G401 (cell line): ENCODE results near the gene AKNAD1. TPM values are rescaled to one million over a fixed set of nuclear protein-coding genes. Genes with fewer than 3 reads are reported as not detected.
"Not testable (repeated sequence)": the region's sequence is repeated elsewhere in the genome, so short reads cannot be mapped to it uniquely, and the experiment has no call there.

Experiments used
- DNase-seq: peaks from one replicate; pipeline ENCODE4 v3.0.0-alpha.2; 2015; ENCODE audit warnings: low spot score
- in situ Hi-C: cut with HindIII; loops from 2 replicates; pipeline ENCODE4 v1.10.0; 2016; ENCODE audit warnings: low sequenced_read_pairs, mixed read lengths
- total RNA-seq: library from RNA; depleted of rRNA; stranded (reverse); fragments of >200 nt; shearing (Covaris generic); gene quantifications from 2 replicates; pipeline ENCODE4 v1.2.3, GENCODE V29; 2014; rRNA removed

AKNAD1 gene
- total RNA-seq, 1 experiment from 2014 or later, result not detected

DNA sequence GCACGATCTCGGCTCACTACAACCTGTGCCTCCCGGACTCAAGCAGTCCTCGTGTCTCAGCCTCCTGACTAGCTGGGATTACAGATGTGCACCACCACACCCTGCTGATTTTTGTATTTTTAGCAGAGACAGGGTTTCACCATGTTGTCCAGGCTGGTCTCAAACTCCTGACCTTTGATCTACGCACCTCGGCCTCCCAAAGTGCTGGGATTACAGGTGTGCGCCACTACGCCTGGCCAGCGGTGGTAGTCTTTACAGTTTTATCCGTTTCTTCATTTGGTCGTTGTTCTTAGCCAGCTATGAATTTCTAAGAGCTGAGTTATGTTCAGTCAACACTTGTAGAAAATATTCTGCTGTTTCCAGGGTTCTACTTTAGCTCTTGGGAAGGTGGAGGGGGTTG lies 53.3 kb downstream of the AKNAD1 start:
- DNase-seq, result no peak
- in situ Hi-C loops, result no loop called here

DNA sequence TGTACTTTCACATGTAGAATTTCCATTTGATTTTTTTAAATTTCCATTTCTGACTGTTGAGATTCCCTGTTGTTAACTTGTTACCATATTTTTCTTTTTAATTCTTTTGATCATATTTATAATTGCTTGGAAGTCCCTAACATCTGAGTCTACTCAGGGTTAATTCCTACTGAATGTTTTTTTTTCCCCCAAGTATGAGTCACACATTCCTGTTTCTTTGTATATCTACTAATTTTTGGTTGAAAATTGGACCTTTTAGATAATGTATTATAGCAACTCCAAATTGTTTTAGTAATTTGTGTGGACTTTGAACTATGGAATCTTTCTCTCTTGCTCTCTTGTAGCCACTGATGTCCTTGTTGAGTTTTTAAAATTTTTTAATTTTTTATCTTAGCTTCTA lies 55.8 kb downstream of the AKNAD1 start:
- in situ Hi-C loops, result no loop called here
- DNase-seq, result no peak

DNA sequence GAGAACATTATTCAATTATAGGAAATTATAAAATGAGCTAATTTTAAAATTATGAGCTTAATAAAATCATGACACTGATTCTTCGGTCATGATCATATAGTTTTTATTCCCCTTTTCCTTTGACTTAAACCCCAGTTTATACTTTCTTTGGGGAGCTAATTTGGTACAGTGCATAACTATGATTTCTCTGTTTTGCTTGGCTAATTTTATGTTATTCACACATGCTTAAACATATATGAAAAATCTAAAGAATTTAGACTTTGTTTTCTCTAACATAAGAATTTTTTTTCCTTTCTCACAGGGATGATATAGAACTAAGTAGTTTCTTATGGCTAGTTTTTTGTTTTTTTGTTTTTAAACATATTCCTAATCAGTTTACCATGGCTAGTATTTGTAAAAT lies 57.9 kb downstream of the AKNAD1 start:
- in situ Hi-C loops, result no loop called here
- no peak for DNase-seq

DNA sequence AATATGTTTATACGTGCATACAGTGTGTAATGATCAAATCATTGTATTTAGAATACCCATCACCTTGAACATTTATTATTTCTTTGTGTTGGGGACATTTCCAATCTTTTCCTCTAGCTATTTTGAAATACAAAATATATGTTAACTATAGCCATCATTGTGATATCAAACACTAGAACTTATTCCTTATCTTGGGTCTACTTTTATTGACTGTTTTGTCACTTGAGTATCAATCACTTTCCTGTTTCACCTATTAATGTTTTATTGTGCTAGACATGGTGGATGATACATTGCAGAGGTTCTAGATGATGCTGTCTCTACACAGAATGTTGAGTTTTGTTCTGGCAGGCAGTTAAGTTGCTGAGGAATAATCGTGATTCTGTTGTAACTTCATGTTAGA lies 64.5 kb downstream of the AKNAD1 start:
- DNase-seq, result no peak
- in situ Hi-C loops, result no loop called here

DNA sequence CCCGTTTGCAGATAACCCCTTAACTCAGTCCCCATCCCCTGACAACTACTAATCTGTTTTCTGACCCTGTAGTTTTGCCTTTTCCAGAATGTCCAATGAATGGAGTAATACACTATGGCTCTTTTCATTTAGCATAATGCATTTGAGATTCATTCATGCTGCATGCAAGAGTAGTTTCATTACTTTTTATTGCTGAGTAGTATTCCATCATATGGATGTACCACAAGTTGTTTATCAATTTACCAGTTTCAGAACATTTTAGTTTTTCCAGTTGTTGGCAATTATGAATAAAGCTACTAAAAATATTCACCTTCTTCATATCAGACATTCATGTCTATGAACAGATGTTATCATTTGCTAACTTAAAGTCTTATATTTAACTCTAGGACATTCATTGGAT lies 65.1 kb downstream of the AKNAD1 start:
- no peak for DNase-seq
- in situ Hi-C loops, result no loop called here

DNA sequence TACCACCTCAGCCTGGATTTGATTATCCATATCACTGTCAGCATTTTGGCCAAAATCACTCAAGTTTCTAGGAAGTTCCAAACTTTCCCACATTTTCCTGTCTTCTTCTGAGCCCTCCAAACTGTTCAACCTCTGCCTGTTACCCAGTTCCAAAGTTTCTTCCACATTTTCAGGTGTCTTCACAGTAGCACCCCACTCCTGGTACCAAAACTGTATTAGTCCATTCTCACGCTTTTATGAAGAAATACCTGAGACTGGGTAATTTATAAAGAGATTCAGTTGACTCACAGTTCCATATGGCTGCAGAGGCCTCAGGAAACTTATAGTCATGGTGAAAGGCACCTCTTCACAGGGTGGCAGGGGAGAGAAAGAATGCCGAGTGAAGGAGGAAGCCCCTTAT lies 71.0 kb downstream of the AKNAD1 start:
- in situ Hi-C loops, result no loop called here
- DNase-seq, result no peak

DNA sequence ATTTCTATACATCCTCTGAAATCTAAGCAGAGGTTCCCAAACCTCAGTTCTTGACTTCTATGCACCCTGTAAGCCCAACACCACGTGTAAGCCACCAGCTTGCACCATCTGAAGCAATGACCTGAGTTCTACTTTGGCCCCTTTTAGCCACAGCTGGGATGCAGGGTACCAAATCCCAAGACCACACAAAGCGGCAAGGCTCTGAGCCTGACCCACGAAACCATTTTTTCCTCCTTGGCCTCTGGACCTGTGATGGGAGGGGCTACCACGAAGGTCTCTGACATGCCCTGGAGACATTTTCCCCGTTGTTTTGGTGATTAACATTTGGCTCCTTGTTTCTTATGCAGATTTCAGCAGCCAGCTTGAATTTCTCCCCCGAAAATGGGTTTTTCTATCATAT lies 71.6 kb downstream of the AKNAD1 start:
- in situ Hi-C loops, result no loop called here

DNA sequence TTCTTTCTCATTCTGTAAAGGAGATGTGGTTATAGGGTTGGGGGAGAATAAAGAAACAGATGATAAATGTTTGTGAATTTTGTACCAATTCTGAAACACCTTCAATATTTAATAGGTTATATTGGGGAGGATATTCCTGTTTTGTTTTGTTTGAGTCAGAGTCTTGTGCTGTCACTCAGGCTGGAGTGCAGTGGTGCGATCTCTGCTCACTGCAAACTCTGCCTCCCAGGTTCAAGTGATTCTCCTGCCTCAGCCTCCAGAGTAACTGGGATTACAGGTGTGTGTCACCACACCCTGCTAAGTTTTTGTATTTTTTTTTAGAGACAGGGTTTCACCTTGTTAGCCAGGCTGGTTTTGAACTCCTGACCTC lies 75.3 kb downstream of the AKNAD1 start:
- DNase-seq, in situ Hi-C loops: not testable (repeated sequence)

More for the DNA sequence above, 71.6 kb downstream of the AKNAD1 start:
- DNase-seq, result no peak

DNA sequence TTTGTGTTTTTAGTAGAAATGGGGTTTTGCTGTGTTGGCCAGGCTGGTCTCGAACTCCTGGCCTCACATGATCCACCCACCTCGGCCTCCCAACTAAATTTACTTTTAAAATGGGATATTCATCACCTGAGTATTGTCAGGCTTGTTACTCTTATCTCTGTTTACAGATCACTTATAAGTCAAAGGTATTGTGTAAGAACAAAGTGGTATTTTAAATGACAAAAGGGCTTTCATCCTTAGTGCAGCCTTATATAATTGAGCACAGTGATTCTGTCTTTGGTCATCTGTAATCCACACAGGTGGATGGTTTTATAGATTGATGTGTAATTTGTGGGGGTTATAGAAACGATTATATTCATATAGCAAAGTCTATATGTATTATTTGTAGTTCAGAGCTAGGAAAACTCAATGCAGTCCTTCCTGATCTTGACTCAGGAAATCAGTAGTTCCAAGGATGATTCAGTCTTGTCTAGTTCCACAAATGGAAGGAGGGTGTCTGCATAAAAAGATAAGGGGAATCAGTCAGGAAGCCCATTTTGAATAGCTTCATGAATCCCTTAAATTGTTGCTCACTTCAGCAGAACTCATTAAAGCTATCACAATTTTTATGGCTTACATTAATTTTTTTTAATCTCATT lies 75.8 kb downstream of the AKNAD1 start:
- DNase-seq, result no peak
- in situ Hi-C loops, result no loop called here

DNA sequence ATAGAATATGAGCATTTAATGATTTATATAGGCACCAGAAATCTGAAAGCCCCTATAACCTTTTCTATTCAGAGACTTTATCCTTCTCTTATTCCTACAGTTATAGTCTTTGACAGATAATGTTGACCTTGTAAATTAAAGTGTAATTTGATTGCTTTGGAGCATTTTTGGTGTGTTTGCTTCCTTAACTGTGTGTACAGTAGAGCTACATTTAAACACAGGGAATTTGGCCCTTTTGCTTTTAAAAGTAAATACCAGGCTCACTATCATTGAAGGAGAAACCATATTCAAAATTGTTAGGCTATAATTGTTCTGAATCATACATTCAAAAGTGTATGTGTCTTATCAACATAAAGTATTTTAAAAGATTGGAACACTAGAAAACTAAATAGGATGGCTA lies 77.4 kb downstream of the AKNAD1 start:
- in situ Hi-C loops, result no loop called here
- DNase-seq, result no peak

DNA sequence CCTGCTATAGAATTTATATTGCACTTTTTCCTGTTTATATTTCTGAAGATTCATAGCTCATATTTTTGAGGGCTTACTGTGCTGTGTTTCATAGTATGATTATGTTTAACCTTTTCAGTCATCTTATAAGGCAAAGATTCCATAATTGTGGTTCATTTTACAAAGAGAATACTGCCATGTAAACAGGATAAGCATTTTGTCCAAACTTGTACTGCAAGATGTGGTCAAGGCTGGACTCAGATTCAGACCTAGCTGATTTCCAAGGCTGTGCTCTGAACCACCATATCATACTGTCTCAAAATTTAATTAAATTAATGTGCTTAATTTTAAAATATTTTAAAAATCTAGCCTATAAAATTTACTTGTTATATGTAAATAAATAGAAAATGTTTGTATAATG lies 79.1 kb downstream of the AKNAD1 start:
- no peak for DNase-seq
- in situ Hi-C loops, result no loop called here

DNA sequence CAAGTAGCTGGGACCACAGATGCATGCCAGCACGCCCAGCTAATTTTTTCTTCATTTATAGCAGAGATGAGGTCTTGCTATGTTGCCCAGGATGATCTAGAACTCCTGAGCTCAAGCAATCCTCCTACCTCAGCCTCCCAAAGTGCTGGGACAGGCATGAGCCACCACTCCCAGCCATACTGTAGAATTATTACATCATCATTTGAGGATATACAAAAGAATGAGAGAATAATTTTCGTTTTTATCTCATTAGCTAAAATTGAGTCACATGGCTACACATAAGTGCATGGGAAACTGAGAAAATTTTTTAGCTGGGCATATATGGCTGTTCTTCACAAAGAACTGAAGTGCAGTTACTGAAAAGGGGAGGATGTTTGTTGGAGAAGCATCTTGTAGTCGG lies 89.2 kb downstream of the AKNAD1 start:
- in situ Hi-C loops, result no loop called here

DNA sequence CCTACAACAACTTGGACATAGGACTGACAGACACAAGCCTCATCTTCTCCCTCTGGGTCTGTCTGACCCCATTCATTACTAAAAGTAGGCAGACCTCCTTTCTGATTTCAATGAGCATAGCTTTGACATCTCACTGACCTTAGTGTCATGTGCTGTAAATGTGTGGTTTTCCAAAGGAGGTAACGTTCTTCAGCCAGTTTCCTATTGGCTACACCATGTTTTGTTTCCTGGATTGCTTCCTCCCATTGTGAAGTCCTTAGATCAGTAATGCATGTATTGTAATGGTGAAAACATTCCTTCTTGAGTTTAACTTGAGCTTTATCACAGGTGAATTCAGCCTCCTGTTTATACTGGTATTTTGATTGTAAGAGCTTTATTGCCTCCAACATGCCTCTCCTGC lies 89.8 kb downstream of the AKNAD1 start:
- DNase-seq, result no peak
- in situ Hi-C loops, result no loop called here

More for the DNA sequence above, 89.2 kb downstream of the AKNAD1 start:
- no peak for DNase-seq

Other genes with a start within 250 kb of the AKNAD1 start
- not detected in 2 replicates for gene HENMT1, start 196.0 kb downstream of the AKNAD1 start, total RNA-seq
- 10.3 and 18.9 TPM in 2 replicates for gene PRPF38B, start 164.8 kb downstream of the AKNAD1 start, total RNA-seq
- gene FNDC7, start 144.2 kb downstream of the AKNAD1 start, total RNA-seq, result not detected in 2 replicates
- gene STXBP3, start 110.4 kb downstream of the AKNAD1 start, total RNA-seq, result 21.6 and 37.2 TPM in 2 replicates
- gene GPSM2, start 19.9 kb upstream of the AKNAD1 start, total RNA-seq, result 28.2 and 29.3 TPM in 2 replicates
- gene CLCC1, start 106.4 kb upstream of the AKNAD1 start, total RNA-seq, result 16.6 and 34.7 TPM in 2 replicates
- gene WDR47, start 185.0 kb upstream of the AKNAD1 start, total RNA-seq, result 5.4 and 7.1 TPM in 2 replicates
- gene TAF13, start 218.9 kb upstream of the AKNAD1 start, total RNA-seq, result 6.3 and 23.9 TPM in 2 replicates
- gene TMEM167B, start 233.7 kb upstream of the AKNAD1 start, total RNA-seq, result 7.2 and 9.6 TPM in 2 replicates